ENCODE results near the gene RNF207.

Gene RNF207

DNA sequence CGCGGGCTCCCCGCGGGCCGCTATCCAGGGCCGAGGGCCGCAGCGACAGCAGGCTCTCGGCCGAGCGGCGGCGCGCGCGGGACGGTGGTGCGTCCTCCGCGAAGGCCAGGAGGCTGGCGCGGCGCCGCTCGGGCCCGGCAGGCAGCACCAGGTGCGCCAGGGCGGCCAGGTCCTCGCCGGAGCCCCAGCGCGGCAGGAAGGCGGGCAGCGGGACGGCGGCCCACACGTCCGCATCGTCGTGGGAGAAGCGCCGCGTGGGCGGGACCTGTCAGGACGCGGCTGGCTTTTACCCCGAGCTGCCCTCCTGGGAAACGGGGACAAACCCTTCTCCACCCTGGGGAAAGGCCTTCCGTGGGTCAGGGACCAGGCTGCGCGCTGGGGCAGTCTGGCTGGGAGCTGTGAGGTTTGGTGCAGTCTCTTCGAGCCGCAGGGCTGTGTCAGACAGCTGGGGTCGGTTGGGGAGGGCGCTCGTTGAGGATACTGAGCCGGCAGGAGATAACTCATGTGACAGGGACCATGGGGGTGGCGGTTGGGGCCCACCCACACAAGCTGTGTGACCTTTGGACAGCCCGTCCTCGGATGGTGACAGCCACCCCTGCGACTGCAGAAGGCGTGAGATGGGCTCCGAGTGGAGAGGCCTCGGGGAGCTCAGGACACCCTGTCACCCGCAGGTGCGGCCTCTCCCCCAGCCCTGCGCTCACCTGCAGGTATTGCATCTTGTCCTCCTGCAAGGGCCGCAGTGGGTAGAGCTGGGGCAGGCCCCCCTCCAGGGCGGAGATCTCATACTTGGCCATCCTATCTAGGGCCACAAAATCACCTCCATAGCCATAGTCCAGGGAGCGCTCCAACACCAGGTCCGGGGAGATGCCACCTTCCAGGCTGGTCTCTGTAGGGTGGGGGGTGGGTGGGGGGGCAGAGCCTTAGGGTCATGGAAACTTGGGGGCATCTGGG, 44.1 kb downstream of the RNF207 start:
- DNase-seq = no peak

DNA sequence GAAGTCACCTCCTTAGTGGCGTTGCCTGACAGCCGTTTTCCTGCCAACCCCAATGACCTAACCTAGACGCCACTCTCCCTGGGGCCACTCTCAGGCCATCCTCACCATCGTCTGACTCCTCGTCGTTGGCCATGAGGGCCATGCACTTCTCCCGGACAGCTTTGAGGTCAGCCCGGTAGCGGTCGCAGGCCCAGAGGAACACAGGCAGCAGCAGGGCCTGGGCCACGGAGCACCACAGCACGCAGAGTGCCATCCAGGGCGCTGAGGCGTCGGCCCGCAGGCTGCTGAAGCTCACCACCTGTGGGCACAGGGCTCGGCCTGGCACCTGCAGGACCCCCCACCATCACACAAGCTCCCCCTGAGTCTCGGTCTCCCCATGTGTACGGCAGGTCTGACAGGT, 45.3 kb downstream of the RNF207 start:
- DNase-seq = no peak

- DNase-seq = no peak
Observed at GRCh38 chr1:6251681-6252373, 45.9 kb downstream of the RNF207 start.

GRCh38 chr1:6252374-6252710, 46.4 kb downstream of the RNF207 start:
- DNase-seq = no peak

GRCh38 chr1:6253380-6253779, 47.5 kb downstream of the RNF207 start:
- no peak for DNase-seq

DNA sequence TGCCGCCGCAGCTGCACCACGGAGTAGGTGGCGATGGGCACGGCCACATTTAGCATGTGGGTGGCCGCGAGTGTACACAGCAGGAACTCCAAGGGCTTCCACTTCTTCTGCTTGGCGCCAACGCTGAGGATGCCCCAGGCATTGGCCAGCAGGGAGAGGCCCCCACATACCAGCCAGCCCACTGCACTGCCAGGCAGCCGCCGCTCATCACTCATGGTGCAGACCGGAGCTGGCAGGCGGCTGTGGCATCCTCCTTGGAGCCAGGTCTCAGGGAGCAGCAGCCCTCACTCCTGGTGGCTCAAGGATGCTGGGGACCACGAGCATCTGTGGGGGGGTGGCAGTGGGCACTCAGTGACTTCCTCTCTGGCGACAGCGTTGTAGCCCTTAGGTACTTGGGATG, 48.8 kb downstream of the RNF207 start:
- DNase-seq = no peak

- DNase-seq = no peak
Observed at GRCh38 chr1:6256645-6257044, 50.7 kb downstream of the RNF207 start.

- DNase-seq = no peak
Observed at GRCh38 chr1:6257541-6258069, 51.7 kb downstream of the RNF207 start.

DNA sequence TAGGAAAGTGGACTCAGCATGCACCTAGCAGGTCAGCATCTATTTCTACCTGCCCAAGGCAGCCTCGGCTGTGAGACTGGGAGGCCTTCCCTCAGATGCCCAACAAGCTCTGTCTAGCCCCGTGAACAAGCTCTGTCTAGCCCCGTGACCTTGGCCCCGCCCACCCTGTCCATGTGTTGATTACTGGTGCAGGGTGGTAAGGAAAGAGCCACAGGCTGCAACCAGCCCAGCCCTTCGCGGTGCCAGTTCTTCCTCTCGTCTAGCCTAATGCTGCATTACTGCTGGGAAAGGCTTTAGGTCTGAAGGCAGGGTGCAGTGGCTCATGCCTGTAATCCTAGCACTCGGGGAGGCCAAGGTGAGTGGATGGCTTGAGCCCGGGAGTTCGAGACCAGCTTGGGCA, 52.8 kb downstream of the RNF207 start:
- DNase-seq = no peak

GRCh38 chr1:6259491-6260362, 53.8 kb downstream of the RNF207 start:
- peak; percentile 76 for DNase-seq

- DNase-seq = no peak
Observed at GRCh38 chr1:6260433-6260934, 54.6 kb downstream of the RNF207 start.

- DNase-seq = no peak
Observed at GRCh38 chr1:6260961-6261614, 55.2 kb downstream of the RNF207 start, which contains the start of gene GPR153. TSS of gene GPR153 (minus strand) at chr1:6261098. CDS start at chr1:6254905, 6,193 bp downstream.

GRCh38 chr1:6261615-6261995, 55.7 kb downstream of the RNF207 start:
- DNase-seq = no peak

DNA sequence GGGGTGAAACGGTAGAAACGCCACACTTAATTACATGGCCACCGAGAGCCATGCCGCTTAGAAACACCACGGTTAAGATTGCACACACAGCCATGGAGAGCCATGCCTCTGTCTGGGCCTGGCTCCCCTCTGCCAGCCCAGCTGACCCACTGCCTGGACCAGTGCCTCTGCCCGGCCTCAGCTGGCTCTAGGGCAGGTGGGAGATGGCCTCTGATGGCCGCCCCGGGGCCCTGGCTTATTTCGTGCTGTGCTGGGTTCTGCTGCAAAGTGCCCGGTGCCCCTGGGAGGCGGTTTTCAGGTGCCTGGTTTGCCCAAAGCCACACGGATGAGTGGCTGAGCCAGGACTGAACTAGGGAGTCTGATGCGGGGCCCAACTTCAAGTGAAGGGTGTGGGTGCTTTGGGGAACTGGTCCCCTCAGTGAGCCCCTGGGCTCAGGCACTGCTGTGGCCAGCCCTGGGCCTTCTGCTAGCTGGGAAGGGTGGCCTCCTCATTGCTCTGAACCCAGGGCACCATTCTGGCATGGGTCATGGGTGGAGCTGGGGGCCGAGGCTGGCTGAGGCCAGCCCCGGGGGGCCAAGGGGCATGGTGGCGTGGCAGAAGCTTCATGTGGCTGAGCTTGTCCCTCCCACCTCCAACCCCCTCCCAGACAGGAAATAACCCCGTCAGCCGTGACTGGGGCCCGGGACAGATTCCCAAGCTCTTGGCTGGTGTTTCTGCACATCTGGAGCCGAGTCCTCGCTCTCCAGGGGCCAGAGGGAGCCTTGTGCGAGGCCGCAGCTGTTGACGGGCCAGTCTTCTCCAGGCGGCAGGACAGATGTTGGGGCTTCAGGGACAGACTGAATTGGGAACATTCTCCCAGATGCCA, 56.9 kb downstream of the RNF207 start:
- no peak for DNase-seq

- DNase-seq = no peak
Observed at GRCh38 chr1:6263716-6264115, 57.8 kb downstream of the RNF207 start.

GRCh38 chr1:6265151-6265550, 59.2 kb downstream of the RNF207 start:
- DNase-seq = no peak

GRCh38 chr1:6266641-6267040, 60.7 kb downstream of the RNF207 start:
- DNase-seq = no peak

DNA sequence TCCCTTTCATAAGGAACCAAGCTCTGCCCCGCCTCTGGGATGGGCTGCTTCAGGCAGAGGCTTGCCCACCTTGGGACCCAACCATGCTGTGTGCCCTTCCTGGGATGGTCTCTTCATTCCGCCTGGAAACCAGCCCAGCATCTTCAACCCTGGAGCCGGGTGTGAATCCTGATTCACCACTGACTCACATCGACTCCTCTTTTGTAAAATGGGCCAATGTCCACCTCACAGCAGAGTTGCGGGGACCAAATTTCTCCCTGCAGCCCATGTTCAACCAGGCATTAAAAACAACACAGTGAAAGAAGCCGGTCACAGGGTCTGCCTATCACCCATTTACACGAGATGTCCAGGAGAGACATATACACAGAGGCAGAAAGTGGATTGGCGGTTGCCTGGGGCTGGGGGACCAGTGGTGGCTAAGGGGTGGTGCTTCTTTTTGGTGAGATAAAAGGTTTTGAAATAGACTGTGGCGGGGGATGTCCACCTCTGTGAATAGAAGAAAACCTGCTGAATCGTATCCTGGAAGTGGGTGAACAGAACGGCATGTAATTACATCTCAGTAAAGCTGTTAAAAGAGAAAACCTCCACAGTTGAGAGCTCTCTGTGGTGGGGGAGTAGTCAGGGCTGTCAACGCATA, 61.9 kb downstream of the RNF207 start:
- no peak for DNase-seq

GRCh38 chr1:6268415-6268814, 62.5 kb downstream of the RNF207 start:
- DNase-seq = no peak

DNA sequence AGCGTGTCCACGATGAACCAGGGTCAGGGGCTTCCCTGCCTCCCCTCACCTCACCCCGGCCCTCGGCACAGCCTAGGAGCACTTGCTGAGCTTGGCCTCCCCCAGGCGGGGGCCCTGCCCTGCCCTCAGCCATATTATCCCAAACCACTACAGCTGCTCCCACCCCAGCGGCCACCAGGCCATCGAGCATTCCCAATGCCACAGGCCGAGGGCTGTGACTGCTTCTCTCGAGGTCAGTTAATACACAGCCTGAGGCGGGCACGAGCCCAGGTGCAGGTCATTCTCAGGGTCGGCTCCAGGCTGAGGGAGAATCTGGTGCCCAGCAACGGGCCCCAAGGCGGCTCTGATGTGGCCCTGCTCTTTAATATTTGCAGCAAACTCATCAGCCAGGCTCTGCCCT, 63.4 kb downstream of the RNF207 start:
- no peak for DNase-seq

All from T1000 (cell line).